Astrocyte of the spinal cord (primary cell): Measurements from ENCODE around the gene C3orf18.

Source experiments
- DNase-seq: peaks from one replicate; pipeline ENCODE4 v3.0.0; 2011; ENCODE audit warnings: low read depth, low spot score
- H3K4me3 ChIP-seq: 2 replicates; pipeline ENCODE4 v1.5.1; 2011; ENCODE audit warnings: low read depth, mild to moderate bottlenecking, low read length, moderate library complexity
- in situ Hi-C: cut with HindIII; loops from 2 replicates; pipeline ENCODE4 v1.10.0; 2017; ENCODE audit warnings: low sequenced_read_pairs
- TF ChIP-seq, protein P1 (sequence below): IDR thresholded peaks from 2 replicates; pipeline ENCODE4 v1.5.1; 2012; ENCODE audit warnings: low read depth, mild to moderate bottlenecking, low read length, inconsistent platforms

C3orf18 gene

DNA sequence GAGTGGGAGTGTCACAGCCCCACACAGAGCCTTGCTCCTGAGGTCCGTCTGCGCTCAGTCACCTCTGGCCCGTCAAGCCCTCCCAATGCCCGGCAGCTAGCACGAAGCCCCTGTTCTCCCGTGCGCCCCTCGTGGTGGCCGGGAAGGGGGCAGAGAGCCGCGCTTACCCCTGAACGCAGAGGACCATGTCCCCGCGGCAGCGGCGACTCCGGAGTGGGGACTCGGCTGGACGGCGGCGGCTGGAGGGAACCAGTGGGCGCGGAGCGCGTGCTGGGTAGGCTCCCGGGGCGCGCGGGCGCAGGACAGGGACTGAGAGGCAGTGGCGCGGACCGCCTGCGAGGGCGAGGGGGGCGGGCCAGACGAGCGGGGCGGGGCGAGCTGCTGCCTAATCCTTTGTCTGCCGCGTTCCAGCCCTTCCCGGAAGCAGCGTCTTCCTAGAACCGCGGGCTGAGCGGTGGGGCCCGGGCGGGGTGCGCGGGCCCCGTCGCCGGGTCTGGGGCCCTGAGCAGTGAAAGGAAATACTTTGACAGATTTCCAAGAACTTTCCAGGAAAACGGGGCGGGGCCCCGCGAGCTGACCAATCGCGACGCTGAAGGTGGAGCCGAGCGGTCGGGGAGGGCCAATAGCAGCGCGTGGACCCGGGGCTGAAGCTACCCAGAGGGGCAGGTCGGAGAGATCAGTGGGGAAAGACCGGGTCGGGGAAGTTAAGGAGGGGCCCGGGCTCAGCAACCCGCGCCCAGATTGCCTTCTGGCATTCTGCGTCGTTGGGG is 44.1 kb upstream of the C3orf18 start, which contains the start of gene CISH:
Gene CISH, minus strand, starts transcription at position 311 of the 770 bp plus-strand sequence. Its CDS starts 124 bp downstream, at position 187.
- peak within 1 kb of the TSS; percentile 55 for H3K4me3 ChIP-seq
- peak; percentile 93 for DNase-seq
- TF ChIP-seq, protein P1, sequence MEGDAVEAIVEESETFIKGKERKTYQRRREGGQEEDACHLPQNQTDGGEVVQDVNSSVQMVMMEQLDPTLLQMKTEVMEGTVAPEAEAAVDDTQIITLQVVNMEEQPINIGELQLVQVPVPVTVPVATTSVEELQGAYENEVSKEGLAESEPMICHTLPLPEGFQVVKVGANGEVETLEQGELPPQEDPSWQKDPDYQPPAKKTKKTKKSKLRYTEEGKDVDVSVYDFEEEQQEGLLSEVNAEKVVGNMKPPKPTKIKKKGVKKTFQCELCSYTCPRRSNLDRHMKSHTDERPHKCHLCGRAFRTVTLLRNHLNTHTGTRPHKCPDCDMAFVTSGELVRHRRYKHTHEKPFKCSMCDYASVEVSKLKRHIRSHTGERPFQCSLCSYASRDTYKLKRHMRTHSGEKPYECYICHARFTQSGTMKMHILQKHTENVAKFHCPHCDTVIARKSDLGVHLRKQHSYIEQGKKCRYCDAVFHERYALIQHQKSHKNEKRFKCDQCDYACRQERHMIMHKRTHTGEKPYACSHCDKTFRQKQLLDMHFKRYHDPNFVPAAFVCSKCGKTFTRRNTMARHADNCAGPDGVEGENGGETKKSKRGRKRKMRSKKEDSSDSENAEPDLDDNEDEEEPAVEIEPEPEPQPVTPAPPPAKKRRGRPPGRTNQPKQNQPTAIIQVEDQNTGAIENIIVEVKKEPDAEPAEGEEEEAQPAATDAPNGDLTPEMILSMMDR: peak; percentile 63
- in situ Hi-C loops: no loop called here

DNA sequence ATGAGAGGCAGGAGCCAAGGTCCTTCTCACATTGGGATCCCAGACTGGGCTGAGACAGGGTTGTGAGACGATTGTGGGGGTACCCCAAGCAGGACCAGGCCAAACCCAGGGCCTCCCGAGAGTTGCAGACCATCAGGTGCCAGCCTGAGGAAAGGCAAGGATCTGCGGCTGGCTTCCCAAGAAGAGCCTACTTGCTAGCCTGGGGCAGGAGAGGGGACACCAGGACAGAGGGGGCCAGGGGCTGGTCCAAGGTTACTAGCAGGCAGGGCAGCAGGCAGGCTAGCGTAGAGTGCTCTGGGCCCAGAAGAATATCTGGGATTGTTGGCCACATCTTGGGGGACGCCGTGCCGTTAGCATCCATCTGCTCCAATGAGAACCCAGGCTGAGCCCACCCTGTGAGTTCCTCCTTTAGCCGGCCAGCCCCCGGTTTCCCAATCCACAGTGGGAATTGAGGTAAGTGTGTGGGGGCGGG is 43.5 kb upstream of the C3orf18 start:
- DNase-seq: no peak
- H3K4me3 ChIP-seq: peak overlapping the region; percentile 55
- TF ChIP-seq, protein P1: no peak
- in situ Hi-C loops: no loop called here

DNA sequence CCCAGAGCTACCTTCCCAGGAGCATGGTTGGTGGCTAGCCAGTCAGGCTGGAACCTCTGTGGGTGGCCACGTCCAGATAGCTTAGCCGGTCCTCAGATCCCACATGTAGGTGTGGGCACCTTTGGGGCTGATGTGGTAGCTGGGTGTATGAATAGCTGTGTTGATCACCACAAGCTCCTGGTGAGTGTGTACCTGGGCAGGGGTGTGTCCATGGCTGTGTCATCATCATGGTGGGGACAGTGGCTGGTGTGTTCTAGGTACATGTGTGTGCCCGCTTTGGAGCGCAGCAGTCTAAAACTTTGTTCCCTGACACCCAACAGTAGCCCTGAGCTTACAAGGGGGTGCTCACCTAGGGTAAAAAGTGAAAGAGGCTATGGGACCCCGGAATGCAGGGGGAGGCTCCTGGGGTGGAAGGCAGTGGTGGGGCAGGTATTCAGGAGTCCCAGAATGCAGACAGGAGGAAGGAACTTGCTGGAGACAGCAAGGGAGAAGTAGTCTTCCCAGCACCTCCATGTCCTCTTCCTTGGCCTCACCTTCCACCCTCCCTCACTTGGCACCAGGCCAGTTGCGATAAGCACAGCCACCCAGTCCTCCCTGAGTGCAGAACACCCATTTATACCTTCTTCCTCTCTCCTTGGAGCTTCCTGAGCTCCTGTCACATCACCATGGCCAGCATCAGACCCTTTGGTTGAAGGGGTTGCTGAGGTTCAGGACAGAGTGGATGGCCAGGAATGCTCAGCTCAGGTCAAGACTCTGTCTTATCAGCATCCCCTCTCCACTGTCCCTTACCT is 42.8 kb upstream of the C3orf18 start:
- TF ChIP-seq, protein P1: no peak
- DNase-seq: no peak
- H3K4me3 ChIP-seq: peak overlapping the region; percentile 55
- in situ Hi-C loops: no loop called here

DNA sequence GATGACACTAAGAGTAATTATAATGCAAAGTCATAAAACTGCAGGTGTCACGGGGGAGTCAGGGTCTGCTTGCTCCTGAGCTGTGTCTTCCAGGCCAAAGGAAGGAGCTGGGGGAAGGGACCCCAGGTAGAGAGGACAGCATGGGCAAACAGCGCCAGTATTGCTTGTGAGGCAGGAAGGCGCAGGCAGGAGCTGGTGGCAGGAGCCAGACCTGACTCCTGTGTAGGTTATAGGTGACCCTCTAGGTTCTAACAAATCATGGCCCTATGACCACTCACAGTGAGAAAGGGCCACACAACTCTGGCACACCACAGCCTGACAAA is 42.2 kb upstream of the C3orf18 start:
- H3K4me3 ChIP-seq: no peak overlapping the region
- in situ Hi-C loops: no loop called here
- no peak for DNase-seq
- TF ChIP-seq, protein P1: no peak

DNA sequence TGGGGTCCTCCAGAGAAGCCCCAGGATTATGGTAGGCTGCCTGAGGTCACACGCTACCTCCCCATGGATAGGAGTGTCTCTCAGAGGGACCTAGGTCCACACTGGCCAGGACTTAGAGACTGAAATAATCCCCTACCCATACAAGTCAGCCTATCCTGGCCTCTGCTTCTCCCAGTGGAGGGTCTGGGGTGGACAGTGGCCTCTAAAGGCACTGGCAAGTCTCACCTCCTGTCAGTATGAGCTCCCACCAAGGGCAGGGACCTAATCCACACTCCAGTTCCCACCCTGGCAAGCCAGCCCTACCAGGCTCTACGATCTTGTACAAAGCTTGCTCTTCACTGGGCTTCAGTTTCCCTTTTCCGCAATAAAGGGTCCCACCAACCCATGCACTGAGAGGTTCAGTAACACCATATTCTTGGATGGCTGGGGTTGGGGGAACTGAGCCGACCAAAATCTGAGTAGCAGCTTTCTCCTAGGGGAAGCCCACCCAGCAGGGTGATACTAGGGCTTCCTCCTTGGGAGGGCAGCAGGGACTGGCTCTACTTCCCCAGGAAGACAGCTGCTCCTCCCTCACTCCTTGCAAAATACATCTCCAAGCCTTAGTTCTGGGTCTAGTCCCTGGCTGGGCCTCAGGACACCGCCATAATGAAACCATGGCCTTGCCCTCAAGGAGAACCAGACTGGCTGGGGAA is 41.7 kb upstream of the C3orf18 start:
- no peak overlapping the region for H3K4me3 ChIP-seq
- TF ChIP-seq, protein P1: no peak
- DNase-seq: no peak
- in situ Hi-C loops: no loop called here

DNA sequence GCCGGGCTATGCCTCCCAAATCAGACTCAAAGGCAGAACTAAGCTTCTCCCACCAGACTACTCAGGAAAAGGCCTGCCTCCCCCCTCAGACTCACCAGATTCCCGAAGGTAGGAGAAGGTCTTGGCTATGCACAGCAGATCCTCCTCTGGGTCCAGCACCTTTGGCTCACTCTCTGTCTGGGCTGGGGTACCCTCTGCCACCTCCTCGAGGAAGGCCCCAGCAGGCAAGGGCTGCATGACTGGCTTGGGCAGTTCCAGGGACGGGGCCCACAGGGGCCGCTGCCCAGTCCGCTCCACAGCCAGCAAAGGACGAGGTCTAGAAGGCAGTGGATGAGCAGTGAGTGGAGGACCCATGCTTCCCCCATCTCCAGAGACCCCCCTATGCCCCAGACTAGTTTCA is 40.7 kb upstream of the C3orf18 start:
- H3K4me3 ChIP-seq: no peak overlapping the region
- no peak for DNase-seq
- TF ChIP-seq, protein P1: no peak
- in situ Hi-C loops: no loop called here
